Prostate gland (tissue), 2 donors: ENCODE results near the gene LRRC23. TPM values are rescaled to one million over a fixed set of nuclear protein-coding genes. Genes with fewer than 3 reads are reported as not detected.
"Not testable (repeated sequence)": the region's sequence is repeated elsewhere in the genome, so short reads cannot be mapped to it uniquely, and the experiment has no call there.

Experiments
- DNase-seq: peaks from one replicate; pipeline ENCODE4 v3.0.0-alpha.2; 2019; ENCODE audit warnings: low spot score
- H3K27ac ChIP-seq, 2 donors: fragments of 200-600 bp; sonication (generic); 2 replicates each; pipeline ENCODE4 v1.5.1; 2017 to 2019
- H3K27me3 ChIP-seq: fragments of 200-600 bp; sonication (generic); replicated peaks from 2 replicates; pipeline ENCODE4 v1.5.1; 2019; ENCODE audit not compliant: insufficient read depth
- H3K36me3 ChIP-seq, 2 donors: fragments of 200-600 bp; sonication (generic); 1 replicate in 1 of 2; 2 replicates in 1 of 2; pipeline versions ENCODE4 v1.5.1 to v1.8.1; 2017 to 2019
- H3K4me1 ChIP-seq: fragments of 200-600 bp; sonication (generic); replicated peaks from 2 replicates; pipeline ENCODE4 v1.5.1; 2019
- H3K4me3 ChIP-seq, 2 donors: fragments of 200-600 bp; sonication (generic); 2 replicates each; pipeline ENCODE4 v1.5.1; 2017 to 2019
- H3K9me3 ChIP-seq: fragments of 200-600 bp; sonication (generic); 2 replicates; pipeline ENCODE4 v1.5.1; 2017
- POLR2A ChIP-seq: fragments of 450-650 bp; IDR thresholded peaks from one replicate; pipeline ENCODE4 v1.6.1; 2016; ENCODE audit warnings: antibody characterized with exemption, mild to moderate bottlenecking
- POLR2AphosphoS5 ChIP-seq: sonication (generic); formaldehyde crosslinking; IDR thresholded peaks from one replicate; pipeline ENCODE4 v1.6.1; 2017; ENCODE audit warnings: antibody characterized with exemption
- WGBS: methylation state at CpG from one replicate; pipeline ENCODE4 v1.1.5; 2018; 5-methylcytosine and 5-hydroxymethylcytosine counted together
- intact Hi-C: fragments of 100-400 bp; cut with DNase I; formaldehyde crosslinking; loops from one replicate; pipeline ENCODE4 v1.14.2; 2022
- total RNA-seq, 2 donors: library from RNA; depleted of rRNA; stranded (reverse); fragments of >200 nt; gene quantifications; one replicate each; pipeline ENCODE4 v1.1.0, GENCODE V29; 2016
- TF ChIP-seq, protein P1 (sequence below), 4 experiments: fragments of 200-600 bp in 2 of 4; fragments of 450-650 bp in 2 of 4; sonication (generic) in 2 of 4; IDR thresholded peaks; 1 replicate in 3 of 4; 2 replicates in 1 of 4; pipeline ENCODE4 v1.5.1; 2016 to 2019; ENCODE audit warnings: antibody characterized with exemption in 4 of 4, mild to moderate bottlenecking in 2 of 4, moderate library complexity in 2 of 4

Gene LRRC23
- total RNA-seq, 2 donors from 2014 or later: 15.9 to 25.3 TPM

DNA sequence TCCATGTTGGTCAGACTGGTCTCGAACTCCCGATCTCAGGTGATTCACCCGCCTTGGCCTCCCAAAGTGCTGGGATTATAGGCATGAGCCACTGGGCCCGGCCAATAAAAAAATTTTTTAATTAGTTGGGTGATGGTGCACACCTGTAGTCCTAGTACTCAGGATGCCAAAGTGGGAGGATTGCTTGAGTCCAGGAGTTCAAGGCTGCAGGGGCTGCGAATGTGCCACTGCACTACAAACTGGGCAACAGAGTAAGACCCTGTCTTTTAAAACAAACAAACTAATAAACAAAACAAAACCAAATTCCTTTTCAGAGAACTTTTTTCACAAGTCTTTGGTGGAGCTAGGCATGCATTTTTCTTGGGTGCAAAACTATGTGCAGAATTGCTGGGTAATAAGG is 21.4 kb upstream of the LRRC23 start:
- Histone ChIP-seq H3K4me3 (no peak overlapping the region), H3K4me1 (no peaks in the 10 kb centered on the region), H3K36me3 (no peaks in the 10 kb centered on the region), H3K27me3 (no peaks in the 10 kb centered on the region), H3K9me3 (no peaks in the 10 kb centered on the region), H3K27ac (no peak overlapping the region)
- TF ChIP-seq POLR2A (no peak), POLR2AphosphoS5 (no peak)
- TF ChIP-seq, protein P1, sequence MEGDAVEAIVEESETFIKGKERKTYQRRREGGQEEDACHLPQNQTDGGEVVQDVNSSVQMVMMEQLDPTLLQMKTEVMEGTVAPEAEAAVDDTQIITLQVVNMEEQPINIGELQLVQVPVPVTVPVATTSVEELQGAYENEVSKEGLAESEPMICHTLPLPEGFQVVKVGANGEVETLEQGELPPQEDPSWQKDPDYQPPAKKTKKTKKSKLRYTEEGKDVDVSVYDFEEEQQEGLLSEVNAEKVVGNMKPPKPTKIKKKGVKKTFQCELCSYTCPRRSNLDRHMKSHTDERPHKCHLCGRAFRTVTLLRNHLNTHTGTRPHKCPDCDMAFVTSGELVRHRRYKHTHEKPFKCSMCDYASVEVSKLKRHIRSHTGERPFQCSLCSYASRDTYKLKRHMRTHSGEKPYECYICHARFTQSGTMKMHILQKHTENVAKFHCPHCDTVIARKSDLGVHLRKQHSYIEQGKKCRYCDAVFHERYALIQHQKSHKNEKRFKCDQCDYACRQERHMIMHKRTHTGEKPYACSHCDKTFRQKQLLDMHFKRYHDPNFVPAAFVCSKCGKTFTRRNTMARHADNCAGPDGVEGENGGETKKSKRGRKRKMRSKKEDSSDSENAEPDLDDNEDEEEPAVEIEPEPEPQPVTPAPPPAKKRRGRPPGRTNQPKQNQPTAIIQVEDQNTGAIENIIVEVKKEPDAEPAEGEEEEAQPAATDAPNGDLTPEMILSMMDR (IDR thresholded peaks at IDR 0.05): no peak
- no peak for DNase-seq
- 93% methylated on average over 5 of the region's 5 CpGs for WGBS
- intact Hi-C loops: no loop called here

DNA sequence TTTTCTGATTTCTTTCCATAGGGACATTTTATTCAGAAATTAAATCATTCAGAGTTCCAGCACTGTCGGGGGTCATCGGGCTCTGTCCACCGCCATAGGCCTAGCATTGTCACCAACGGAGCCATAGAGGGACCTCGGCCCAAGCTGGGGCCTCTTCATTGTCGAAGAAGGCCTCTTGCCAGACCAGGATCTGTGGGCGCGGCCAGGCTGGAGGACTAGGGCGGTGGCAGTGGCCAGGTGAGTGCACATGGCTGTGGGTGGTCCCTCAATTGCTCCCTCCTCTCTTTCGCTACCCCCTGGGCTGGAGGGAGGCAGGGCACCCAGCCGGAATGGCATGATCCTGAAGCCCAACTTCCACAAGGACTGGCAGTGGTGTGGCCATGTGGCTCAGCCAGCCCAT is 20.9 kb upstream of the LRRC23 start:
- intact Hi-C loops: no loop called here
- no peak overlapping the region for H3K27ac ChIP-seq
- H3K27me3 ChIP-seq: no peaks in the 10 kb centered on the region
- no peaks in the 10 kb centered on the region for H3K4me1 ChIP-seq
- H3K4me3 ChIP-seq: no peak overlapping the region
- 91% methylated on average over 11 of the region's 11 CpGs for WGBS
- no peak for TF ChIP-seq POLR2A
- TF ChIP-seq, protein P1 (IDR thresholded peaks at IDR 0.05): no peak
- TF ChIP-seq POLR2AphosphoS5: no peak
- DNase-seq: no peak
- H3K9me3 ChIP-seq: no peaks in the 10 kb centered on the region
- no peaks in the 10 kb centered on the region for H3K36me3 ChIP-seq

DNA sequence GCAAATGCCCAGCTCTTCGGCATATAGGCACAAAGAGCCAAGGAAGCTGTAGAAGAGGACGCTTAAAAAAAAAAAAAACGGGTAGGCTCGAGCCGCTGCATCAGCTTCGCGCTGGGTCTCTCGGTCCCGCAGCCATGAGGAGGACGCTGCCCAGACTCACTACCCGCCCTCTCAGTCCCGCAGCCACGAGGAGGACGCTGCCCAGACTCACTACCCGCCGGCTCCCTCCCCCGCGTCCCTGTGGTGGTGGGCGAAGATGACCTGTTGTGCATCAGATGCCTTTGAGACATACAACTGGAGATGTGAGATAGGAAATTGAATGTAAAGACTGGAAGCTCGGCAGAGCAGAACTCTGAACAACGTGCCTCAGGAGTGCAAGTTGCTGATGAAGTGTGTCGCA is 20.1 kb upstream of the LRRC23 start:
- intact Hi-C loops: no loop called here
- no peaks in the 10 kb centered on the region for H3K9me3 ChIP-seq
- H3K4me3 ChIP-seq: no peak overlapping the region
- DNase-seq: no peak
- H3K27me3 ChIP-seq: no peaks in the 10 kb centered on the region
- no peak overlapping the region for H3K27ac ChIP-seq
- no peaks in the 10 kb centered on the region for H3K4me1 ChIP-seq
- TF ChIP-seq POLR2A: no peak
- TF ChIP-seq POLR2AphosphoS5: no peak
- TF ChIP-seq, protein P1 (IDR thresholded peaks at IDR 0.05): no peak
- WGBS: 76% methylated on average over 22 of the region's 22 CpGs
- H3K36me3 ChIP-seq: no peaks in the 10 kb centered on the region

DNA sequence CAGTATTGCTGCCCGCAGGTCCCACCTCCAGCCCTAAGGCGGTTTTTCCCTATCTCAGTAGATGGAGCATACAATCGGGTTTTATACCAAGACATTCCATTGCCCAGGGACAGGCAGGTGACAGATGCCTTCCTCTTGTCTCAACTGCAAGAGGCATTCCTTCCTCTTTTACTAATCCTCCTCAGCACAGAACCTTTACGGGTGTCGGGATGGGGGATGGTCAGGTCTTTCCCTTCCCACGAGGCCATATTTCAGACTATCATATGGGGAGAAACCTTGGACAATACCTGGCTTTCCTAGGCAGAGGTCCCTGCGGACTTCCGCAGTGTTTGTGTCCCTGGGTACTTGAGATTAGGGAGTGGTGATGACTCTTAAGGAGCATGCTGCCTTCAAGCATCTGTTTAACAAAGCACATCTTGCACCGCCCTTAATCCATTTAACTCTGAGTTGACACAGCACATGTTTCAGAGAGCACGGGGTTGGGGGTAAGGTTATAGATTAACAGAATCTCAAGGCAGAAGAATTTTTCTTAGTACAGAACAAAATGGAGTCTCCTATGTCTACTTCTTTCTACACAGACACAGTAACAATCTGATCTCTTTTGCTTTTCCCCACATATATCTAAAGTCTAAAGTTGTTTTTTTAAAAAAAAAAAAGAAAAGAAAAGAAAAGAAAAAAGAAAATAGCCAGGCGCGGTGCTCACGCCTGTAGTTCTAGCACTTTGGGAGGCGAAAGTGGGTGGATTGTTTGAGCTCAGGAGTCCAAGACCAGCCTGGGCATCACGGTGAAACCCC is 18.2 kb upstream of the LRRC23 start:
- H3K36me3 ChIP-seq, H3K27me3 ChIP-seq, H3K27ac ChIP-seq, intact Hi-C loops, H3K4me3 ChIP-seq, H3K9me3 ChIP-seq, H3K4me1 ChIP-seq, DNase-seq: not testable (repeated sequence)
- WGBS: 72% methylated on average over 13 of the region's 15 CpGs

DNA sequence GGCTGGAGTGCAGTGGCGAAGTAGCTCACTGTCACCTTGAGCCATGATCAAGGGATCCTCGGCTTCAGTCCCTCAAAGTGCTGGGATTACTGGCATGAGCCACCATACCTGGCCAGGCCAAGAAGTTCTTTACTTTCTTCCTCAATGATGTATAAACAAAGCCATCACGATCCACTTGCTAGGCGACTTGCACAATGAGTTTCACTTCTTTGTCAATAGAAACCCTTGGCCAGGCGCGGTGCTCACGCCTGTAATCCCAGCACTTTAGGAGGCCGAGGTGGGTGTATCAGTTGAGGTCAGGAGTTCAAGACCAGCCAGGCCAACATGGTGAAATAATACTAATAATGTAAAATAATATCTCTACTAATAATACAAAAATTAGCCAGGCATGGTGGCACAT is 17.2 kb upstream of the LRRC23 start:
- H3K9me3 ChIP-seq: no peaks in the 10 kb centered on the region
- WGBS: 45% methylated on average over 8 of the region's 8 CpGs
- H3K27ac ChIP-seq: peak overlapping the region in 1 of 2 donors; percentile 25
- intact Hi-C loops: no loop called here
- TF ChIP-seq POLR2AphosphoS5: peak; percentile 67
- TF ChIP-seq, protein P1 (IDR thresholded peaks at IDR 0.05): no peak
- no peak for TF ChIP-seq POLR2A
- no peaks in the 10 kb centered on the region for H3K4me1 ChIP-seq
- H3K4me3 ChIP-seq: no peak overlapping the region
- peak; percentile 40 for DNase-seq
- H3K36me3 ChIP-seq: no peaks in the 10 kb centered on the region
- H3K27me3 ChIP-seq: no peaks in the 10 kb centered on the region
